B cell (primary cell): ENCODE data around the gene ZCCHC24.

Experiments
- EZH2 ChIP-seq: IDR thresholded peaks from 2 replicates; pipeline ENCODE4 v1.6.1; 2012; ENCODE audit warnings: borderline replicate concordance, low read depth, mild to moderate bottlenecking, moderate library complexity, low read length; ENCODE audit not compliant: insufficient read depth, poor library complexity, severe bottlenecking
- TF ChIP-seq, protein P1 (sequence below): fragments of 200-600 bp; IDR thresholded peaks from one replicate; pipeline ENCODE4 v1.8.0; 2022; ENCODE audit warnings: antibody characterized with exemption, mild to moderate bottlenecking

- TF ChIP-seq, protein P1, sequence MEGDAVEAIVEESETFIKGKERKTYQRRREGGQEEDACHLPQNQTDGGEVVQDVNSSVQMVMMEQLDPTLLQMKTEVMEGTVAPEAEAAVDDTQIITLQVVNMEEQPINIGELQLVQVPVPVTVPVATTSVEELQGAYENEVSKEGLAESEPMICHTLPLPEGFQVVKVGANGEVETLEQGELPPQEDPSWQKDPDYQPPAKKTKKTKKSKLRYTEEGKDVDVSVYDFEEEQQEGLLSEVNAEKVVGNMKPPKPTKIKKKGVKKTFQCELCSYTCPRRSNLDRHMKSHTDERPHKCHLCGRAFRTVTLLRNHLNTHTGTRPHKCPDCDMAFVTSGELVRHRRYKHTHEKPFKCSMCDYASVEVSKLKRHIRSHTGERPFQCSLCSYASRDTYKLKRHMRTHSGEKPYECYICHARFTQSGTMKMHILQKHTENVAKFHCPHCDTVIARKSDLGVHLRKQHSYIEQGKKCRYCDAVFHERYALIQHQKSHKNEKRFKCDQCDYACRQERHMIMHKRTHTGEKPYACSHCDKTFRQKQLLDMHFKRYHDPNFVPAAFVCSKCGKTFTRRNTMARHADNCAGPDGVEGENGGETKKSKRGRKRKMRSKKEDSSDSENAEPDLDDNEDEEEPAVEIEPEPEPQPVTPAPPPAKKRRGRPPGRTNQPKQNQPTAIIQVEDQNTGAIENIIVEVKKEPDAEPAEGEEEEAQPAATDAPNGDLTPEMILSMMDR, result no peak
- TF ChIP-seq EZH2, result no peak
Observed at GRCh38 chr10:79453392-79453791, 8.0 kb upstream of the ZCCHC24 start.
